ENCODE results near the gene ABHD8. TPM values are rescaled to one million over a fixed set of nuclear protein-coding genes. Genes with fewer than 3 reads are reported as not detected.

The ABHD8 gene
- total RNA-seq, 1 experiment from 2014 or later: 5.2 TPM

GRCh38 chr19:17325881-17326594 is 22.8 kb upstream of the ABHD8 start (continued):
- TF ChIP-seq MAX (IDR thresholded peaks at IDR 0.05): no peak
- TF ChIP-seq ZBTB33 (IDR thresholded peaks at IDR 0.05; ENCODE audit: extremely low read depth, insufficient replicate concordance, low read length): no peak
- TF ChIP-seq SRF (IDR thresholded peaks at IDR 0.05; ENCODE audit: low read depth): no peak
- TF ChIP-seq JUND (IDR thresholded peaks at IDR 0.05): no peak
- no peak for TF ChIP-seq ZFX (IDR thresholded peaks at IDR 0.05)
- no peak for TF ChIP-seq ELF1 (IDR thresholded peaks at IDR 0.05; ENCODE audit: borderline replicate concordance, low read depth)
- no peak for TF ChIP-seq YY1 (IDR thresholded peaks at IDR 0.05; ENCODE audit: extremely low read depth, insufficient replicate concordance, low read depth, low read length)
- no peak for TF ChIP-seq TCF7L2 (IDR thresholded peaks at IDR 0.05; ENCODE audit: borderline replicate concordance, extremely low read depth, insufficient read depth, insufficient read length)

GRCh38 chr19:17325133-17325532 is 21.9 kb upstream of the ABHD8 start:
- H3K4me2 ChIP-seq (ENCODE audit: low read length): no peak overlapping the region
- H4K20me1 ChIP-seq (ENCODE audit: insufficient read depth): no peaks in the 10 kb centered on the region
- intact Hi-C loops (cut with micrococcal nuclease): no loop called here
- H3K9ac ChIP-seq (ENCODE audit: low read length): no peak overlapping the region
- H3K36me3 ChIP-seq (ENCODE audit: control insufficient read depth in 1 of 2, insufficient read depth in 2 of 2, low read length in 2 of 2): peaks cover 5 to 8% of the 10 kb centered on the region in 2 experiments; a peak in 2 of 4 replicates
- no peak overlapping the region for H3K4me3 ChIP-seq (replicated peaks in 1 of 2; ENCODE audit: low read depth in 1 of 2, low read length in 2 of 2)
- no peak overlapping the region for H3K27ac ChIP-seq (ENCODE audit: low read depth, low read length)
- H3K79me2 ChIP-seq (ENCODE audit: insufficient read depth, low read length): no peaks in the 10 kb centered on the region
- ATAC-seq: no peak
- no peaks in the 10 kb centered on the region for H3K27me3 ChIP-seq (ENCODE audit: insufficient read depth, low read length)
- H3K4me1 ChIP-seq (ENCODE audit: control insufficient read depth in 1 of 2, insufficient read depth in 2 of 2, low read length in 2 of 2): peaks cover 5 to 18% of the 10 kb centered on the region in 2 experiments
- no TSS peak for BruUV-seq (replicated peaks)
- ChIA-PET RAD21 (ENCODE audit: low non-redundant PET in 1 of 2, low total read pairs in 2 of 2, uncharacterized antibody in 2 of 2, unreplicated experiment in 2 of 2) (no interaction called here), POLR2A (no interaction called here), CTCF (no interaction called here)
- TF ChIP-seq RAD21 (IDR thresholded peaks at IDR 0.05; ENCODE audit: low read depth): no peak
- no peak for TF ChIP-seq FOSL1 (IDR thresholded peaks at IDR 0.05; ENCODE audit: low read depth)
- TF ChIP-seq ZFX (IDR thresholded peaks at IDR 0.05): no peak
- no peak for TF ChIP-seq REST (IDR thresholded peaks at IDR 0.05; ENCODE audit: low read depth)
- no peak for TF ChIP-seq CEBPB (IDR thresholded peaks at IDR 0.05; ENCODE audit: low read depth)
- TF ChIP-seq SIN3A (IDR thresholded peaks at IDR 0.05; ENCODE audit: low read depth): no peak
- no peak for TF ChIP-seq EZH2phosphoT487 (IDR thresholded peaks at IDR 0.05; ENCODE audit: borderline replicate concordance)
- TF ChIP-seq JUND (IDR thresholded peaks at IDR 0.05): no peak
- TF ChIP-seq SP1 (IDR thresholded peaks at IDR 0.05; ENCODE audit: low read depth): no peak
- no peak for TF ChIP-seq POLR2AphosphoS5 (IDR thresholded peaks at IDR 0.05; ENCODE audit: low read depth, low read length)
- no peak for TF ChIP-seq POLR2A (IDR thresholded peaks at IDR 0.05; ENCODE audit: borderline replicate concordance, extremely low read depth, insufficient read depth, insufficient read length)
- no peak for TF ChIP-seq EZH2 (IDR thresholded peaks at IDR 0.05)
- no peak for TF ChIP-seq YY1 (IDR thresholded peaks at IDR 0.05; ENCODE audit: extremely low read depth, insufficient replicate concordance, low read depth, low read length)
- no peak for TF ChIP-seq MAX (IDR thresholded peaks at IDR 0.05)
- no peak overlapping the region for H2AFZ ChIP-seq (ENCODE audit: low read depth, low read length, poor library complexity, severe bottlenecking)
- no peaks in the 10 kb centered on the region for H3K9me3 ChIP-seq (ENCODE audit: control insufficient read depth in 1 of 2, insufficient read depth in 1 of 2, low read depth in 1 of 2, low read length in 2 of 2)
- DNase-seq (ENCODE audit: low read depth, low spot score): no peak
- H3K9me2 ChIP-seq (ENCODE audit: insufficient read depth): no peaks in the 10 kb centered on the region

All from HCT116 (cell line).